H1 (cell line): Measurements from ENCODE around the gene COMMD7. TPM values are rescaled to one million over a fixed set of nuclear protein-coding genes. Genes with fewer than 3 reads are reported as not detected.

Experiments used
- CTCF ChIA-PET: fragments of 300-600 bp; sonication (Branson Sonifier 250); formaldehyde crosslinking; loops from one replicate; lab custom pipeline; 2021; ENCODE audit not compliant: partially characterized antibody; lab: Charles Lee
- POLR2A ChIA-PET: fragments of 300-600 bp; sonication (Branson Sonifier 250); formaldehyde crosslinking; loops from one replicate; lab custom pipeline; 2021; ENCODE audit warnings: inconsistent platforms; ENCODE audit not compliant: partially characterized antibody; lab: Charles Lee
- DNase-seq, 2 experiments: peaks; one replicate each; pipeline versions ENCODE4 v3.0.0 to v3.0.0-alpha.2; 2010 to 2022; ENCODE audit warnings: low spot score in 2 of 2, low read depth in 1 of 2, mixed read lengths in 1 of 2
- FAIRE-seq: peaks from 2 replicates; lab custom pipeline; 2011; peaks lifted over from hg19 to GRCh38; lab: Jason Lieb, UNC
- H2AFZ ChIP-seq: 2 replicates; pipeline ENCODE4 v1.8.1; 2012; ENCODE audit warnings: low read length, inconsistent platforms
- H2AK5ac ChIP-seq: 2 replicates; pipeline ENCODE4 v1.6.1; 2013; ENCODE audit warnings: low read depth, low read length
- H2BK120ac ChIP-seq: replicated peaks from 2 replicates; pipeline ENCODE3; 2013; ENCODE audit warnings: low read depth, low read length, inconsistent platforms
- H2BK12ac ChIP-seq: 2 replicates; pipeline ENCODE4 v1.6.1; 2013; ENCODE audit warnings: low read depth, low read length
- H2BK15ac ChIP-seq: 2 replicates; pipeline ENCODE4 v1.6.1; 2013; ENCODE audit warnings: low read length
- H2BK20ac ChIP-seq: 2 replicates; pipeline ENCODE4 v1.6.1; 2013; ENCODE audit warnings: low read length
- H2BK5ac ChIP-seq: 2 replicates; pipeline ENCODE4 v1.6.1; 2013; ENCODE audit warnings: low read depth, low read length
- H3K14ac ChIP-seq: 2 replicates; pipeline ENCODE4 v1.6.1; 2013; ENCODE audit warnings: inconsistent platforms; ENCODE audit not compliant: insufficient read length
- H3K18ac ChIP-seq: 2 replicates; pipeline ENCODE4 v1.6.1; 2013; ENCODE audit warnings: low read length; ENCODE audit errors: extremely low read depth
- H3K23ac ChIP-seq: 2 replicates; pipeline ENCODE4 v1.6.1; 2013; ENCODE audit warnings: inconsistent platforms; ENCODE audit not compliant: insufficient read length
- H3K23me2 ChIP-seq: 2 replicates; pipeline ENCODE4 v1.6.1; 2013; ENCODE audit warnings: low read depth, low read length
- H3K27ac ChIP-seq: 2 replicates; pipeline ENCODE4 v1.6.1; 2011; ENCODE audit warnings: low read depth, low read length, inconsistent platforms
- H3K27me3 ChIP-seq, 4 experiments: replicated peaks in 1 of 4; 1 replicate in 1 of 4; 2 replicates in 3 of 4; pipeline versions ENCODE4 v1.6.1 to v1.8.1; 2011 to 2013; ENCODE audit warnings: low read length in 3 of 4, mild to moderate bottlenecking in 3 of 4, inconsistent platforms in 2 of 4, mixed read lengths in 2 of 4, moderate library complexity in 1 of 4; ENCODE audit not compliant: control insufficient read depth in 3 of 4, insufficient read depth in 3 of 4; ENCODE audit errors: extremely low read depth in 1 of 4
- H3K36me3 ChIP-seq, 4 experiments: 2 replicates each; pipeline versions ENCODE4 v1.6.1 to v1.8.1; 2011 to 2013; ENCODE audit warnings: mild to moderate bottlenecking in 4 of 4, low read length in 3 of 4, moderate library complexity in 2 of 4, control low read depth in 1 of 4, inconsistent platforms in 1 of 4; ENCODE audit not compliant: insufficient read depth in 4 of 4, control insufficient read depth in 2 of 4
- H3K4ac ChIP-seq: replicated peaks from 2 replicates; pipeline ENCODE3; 2013; ENCODE audit warnings: low read length, low read depth, mixed read lengths, inconsistent platforms; ENCODE audit not compliant: insufficient read length
- H3K4me1 ChIP-seq, 4 experiments: replicated peaks in 1 of 4; 1 replicate in 1 of 4; 2 replicates in 3 of 4; pipeline versions ENCODE4 v1.6.1 to v1.8.1; 2011 to 2013; ENCODE audit warnings: low read length in 3 of 4, inconsistent platforms in 2 of 4, mixed read lengths in 1 of 4; ENCODE audit not compliant: insufficient read depth in 4 of 4, control insufficient read depth in 3 of 4
- H3K4me2 ChIP-seq, 2 experiments: 2 replicates each; pipeline versions ENCODE4 v1.6.1 to v1.8.1; 2011 to 2013; ENCODE audit warnings: low read depth in 2 of 2, low read length in 2 of 2, control low read depth in 1 of 2, inconsistent platforms in 1 of 2, mild to moderate bottlenecking in 1 of 2; ENCODE audit not compliant: insufficient read depth in 1 of 2
- H3K4me3 ChIP-seq, 4 experiments: fragments of 200-600, 300-600 bp in 1 of 4; sonication (generic), shearing (Covaris generic), sonication (Bioruptor Twin) in 1 of 4; 2 replicates each; pipeline versions ENCODE4 v1.5.1 to v1.8.1; 2011 to 2016; ENCODE audit warnings: low read length in 4 of 4, low read depth in 3 of 4, control low read depth in 2 of 4, inconsistent platforms in 2 of 4, mild to moderate bottlenecking in 2 of 4, mixed read lengths in 1 of 4, moderate library complexity in 1 of 4; ENCODE audit not compliant: insufficient read depth in 2 of 4; ENCODE audit errors: extremely low read depth in 1 of 4
- H3K56ac ChIP-seq: replicated peaks from 2 replicates; pipeline ENCODE3; 2013; ENCODE audit warnings: low read depth, mild to moderate bottlenecking, mixed read lengths, low read length, inconsistent platforms; ENCODE audit not compliant: insufficient read length
- H3K79me1 ChIP-seq: 2 replicates; pipeline ENCODE4 v1.6.1; 2013; ENCODE audit warnings: low read depth, low read length, control low read depth
- H3K79me2 ChIP-seq, 2 experiments: 2 replicates each; pipeline versions ENCODE4 v1.6.1 to v1.8.1; 2012 to 2013; ENCODE audit warnings: low read length in 2 of 2, mild to moderate bottlenecking in 2 of 2, inconsistent platforms in 1 of 2; ENCODE audit not compliant: insufficient read depth in 2 of 2, control insufficient read depth in 1 of 2
- H3K9ac ChIP-seq, 4 experiments: replicated peaks in 1 of 4; 1 replicate in 1 of 4; 2 replicates in 3 of 4; pipeline versions ENCODE4 v1.6.1 to v1.8.1; 2011 to 2013; ENCODE audit warnings: low read depth in 3 of 4, low read length in 3 of 4, control low read depth in 2 of 4, mild to moderate bottlenecking in 2 of 4, moderate library complexity in 2 of 4, inconsistent platforms in 1 of 4; ENCODE audit errors: extremely low read depth in 1 of 4
- H3K9me3 ChIP-seq, 2 experiments: 2 replicates each; pipeline versions ENCODE4 v1.6.1 to v1.8.1; 2012 to 2013; ENCODE audit warnings: mild to moderate bottlenecking in 2 of 2, moderate library complexity in 2 of 2, control low read depth in 1 of 2, inconsistent platforms in 1 of 2, low read depth in 1 of 2, low read length in 1 of 2, mixed read lengths in 1 of 2; ENCODE audit not compliant: insufficient read depth in 2 of 2
- H4K20me1 ChIP-seq, 2 experiments: replicated peaks in 1 of 2; 2 replicates each; pipeline versions ENCODE3 to v1.8.1; 2011 to 2013; ENCODE audit warnings: inconsistent platforms in 2 of 2, low read length in 2 of 2, mild to moderate bottlenecking in 1 of 2; ENCODE audit not compliant: insufficient read depth in 2 of 2, control insufficient read depth in 1 of 2
- H4K5ac ChIP-seq: 2 replicates; pipeline ENCODE4 v1.6.1; 2013; ENCODE audit warnings: low read length, low read depth, mixed read lengths, inconsistent platforms; ENCODE audit not compliant: insufficient read length
- H4K8ac ChIP-seq: 2 replicates; pipeline ENCODE4 v1.8.0; 2013; ENCODE audit warnings: mild to moderate bottlenecking, moderate library complexity, low read length, inconsistent platforms; ENCODE audit not compliant: insufficient read depth; ENCODE audit errors: extremely low read depth
- H4K91ac ChIP-seq: replicated peaks from 2 replicates; pipeline ENCODE3; 2013; ENCODE audit warnings: low read length, mixed read lengths, inconsistent platforms; ENCODE audit not compliant: insufficient read length
- ATF3 ChIP-seq: IDR thresholded peaks from 2 replicates; pipeline ENCODE4 v1.6.1; 2011; ENCODE audit warnings: low read depth, mild to moderate bottlenecking, low read length; ENCODE audit not compliant: insufficient read depth
- CEBPB ChIP-seq: IDR thresholded peaks from 2 replicates; pipeline ENCODE4 v1.6.1; 2012; ENCODE audit warnings: low read depth, low read length
- CHD1 ChIP-seq: IDR thresholded peaks from 2 replicates; pipeline ENCODE4 v1.6.1; 2012; ENCODE audit warnings: low read depth, low read length, improper control_type of control experiment
- CREB1 ChIP-seq: IDR thresholded peaks from 2 replicates; pipeline ENCODE4 v1.6.1; 2012; ENCODE audit warnings: inconsistent platforms
- FOSL1 ChIP-seq: IDR thresholded peaks from 2 replicates; pipeline ENCODE4 v1.6.1; 2011; ENCODE audit warnings: mild to moderate bottlenecking, low read depth, low read length, moderate library complexity; ENCODE audit not compliant: insufficient read depth
- GABPA ChIP-seq: IDR thresholded peaks from 2 replicates; pipeline ENCODE4 v1.6.1; 2011; ENCODE audit warnings: mild to moderate bottlenecking, low read length, moderate library complexity, borderline replicate concordance; ENCODE audit not compliant: insufficient read depth
- JUN ChIP-seq: IDR thresholded peaks from 2 replicates; pipeline ENCODE4 v1.6.1; 2011; ENCODE audit warnings: low read depth, mild to moderate bottlenecking, improper control_type of control experiment, low read length
- KDM1A ChIP-seq: fragments of 200-600, 300-600 bp; sonication (generic); IDR thresholded peaks from 2 replicates; pipeline ENCODE4 v1.7.1; 2016; ENCODE audit warnings: mild to moderate bottlenecking, low read length, borderline replicate concordance
- POLR2A ChIP-seq, 2 experiments: IDR thresholded peaks; 1 replicate in 1 of 2; 2 replicates in 1 of 2; pipeline ENCODE4 v1.6.1; 2011; ENCODE audit warnings: low read depth in 2 of 2, low read length in 2 of 2, mild to moderate bottlenecking in 2 of 2; ENCODE audit errors: control extremely low read depth in 1 of 2
- RBBP5 ChIP-seq: IDR thresholded peaks from 2 replicates; pipeline ENCODE4 v1.7.1; 2012; ENCODE audit warnings: low read depth, mild to moderate bottlenecking, inconsistent platforms, low read length, moderate library complexity, borderline replicate concordance
- SAP30 ChIP-seq: fragments of 300-600 bp; sonication (generic); IDR thresholded peaks from 2 replicates; pipeline ENCODE4 v1.7.1; 2012; ENCODE audit warnings: low read length, moderate library complexity, mild to moderate bottlenecking, inconsistent platforms; ENCODE audit not compliant: insufficient read depth, insufficient replicate concordance
- SIX5 ChIP-seq: IDR thresholded peaks from 2 replicates; pipeline ENCODE4 v1.6.1; 2011; ENCODE audit warnings: mild to moderate bottlenecking, low read depth, low read length
- SUZ12 ChIP-seq: fragments of 200-600 bp; sonication (generic); IDR thresholded peaks from 2 replicates; pipeline ENCODE4 v1.6.1; 2012; ENCODE audit warnings: mild to moderate bottlenecking, inconsistent platforms, low read length, moderate library complexity, mixed read lengths
- WGBS, 2 experiments: shearing (Covaris generic) in 1 of 2; methylation state at CpG; one replicate each; pipeline versions ENCODE4 v1.1.6 to v1.1.7; 2013 to 2015; ENCODE audit warnings: low lambda C conversion rate in 2 of 2, mixed read lengths in 2 of 2, inconsistent platforms in 1 of 2, low coverage in 1 of 2, missing lambda C conversion rate in 1 of 2; ENCODE audit not compliant: insufficient replicate concordance in 2 of 2, insufficient coverage in 1 of 2, insufficient read length in 1 of 2; ENCODE audit errors: extremely low coverage in 1 of 2, missing lambda C conversion rate in 1 of 2; 5-methylcytosine and 5-hydroxymethylcytosine counted together
- polyA plus RNA-seq, 7 experiments: library from polyadenylated mRNA; depleted of rRNA in 3 of 7; stranded (reverse) in 5 of 7; unstranded in 2 of 7; fragments of >200 nt in 5 of 7; fragments of 200-250 nt in 2 of 7; gene quantifications; 1 replicate in 5 of 7; 2 replicates in 1 of 7; 4 replicates in 1 of 7; pipeline versions ENCODE4 v1.2.1 to v1.2.3, GENCODE V29; 2011 to 2013; ENCODE audit warnings: missing spikeins in 2 of 7, mixed read lengths in 2 of 7
- total RNA-seq: library from RNA; stranded (reverse); fragmentation: NEBNext Ultra II Directional; extraction: Animal tissue kit (Norgen Biotek cat#: 25700); gene quantifications from 2 replicates; pipeline ENCODE4 v1.2.1, GENCODE V29; 2021

The COMMD7 gene
- total and polyA plus RNA-seq, 2 of the 8 experiments (the other 6 are each of a cell fraction or from before 2014, with no cell fraction given), result 39.4 to 48.9 TPM

GRCh38 chr20:32727683-32728082, 15.6 kb downstream of the COMMD7 start:
- no peak overlapping the region for H3K14ac ChIP-seq
- H2BK15ac ChIP-seq, result no peak overlapping the region
- DNase-seq (no peak), FAIRE-seq (no peak)
- H2BK12ac ChIP-seq, result no peak overlapping the region
- 92% methylated on average over 7 of the region's 7 CpGs; no CpG with 5 or more reads in 1 of the 2 experiments for WGBS, 2 experiments
- H3K79me2 ChIP-seq, result peaks cover 0 to 43% of the 10 kb centered on the region in 2 experiments; a peak in 3 of 4 replicates
- H2AFZ ChIP-seq, result no peak overlapping the region
- no peak overlapping the region for H2BK5ac ChIP-seq
- H3K4me2 ChIP-seq, result no peak overlapping the region
- H4K20me1 ChIP-seq, result peaks cover 0 to 6% of the 10 kb centered on the region in 2 experiments
- H2BK120ac ChIP-seq, result no peak overlapping the region
- POLR2A ChIA-PET, result interaction anchor here (1.1 to 1.4 kb wide), 3 partner anchors 11 to 81 kb away, joined by 3 read pairs; no protein-coding TSS in a partner anchor
- no peak overlapping the region for H2BK20ac ChIP-seq
- no peak overlapping the region for H3K23ac ChIP-seq
- no peaks in the 10 kb centered on the region for H3K23me2 ChIP-seq
- no peaks in the 10 kb centered on the region for H3K27me3 ChIP-seq
- no peak overlapping the region; the same call in 1 of the 2 replicates for H3K27ac ChIP-seq
- H3K9me3 ChIP-seq, result no peaks in the 10 kb centered on the region; a peak in 1 of 4 replicates
- CTCF ChIA-PET, result interaction anchor here (1.0 to 1.7 kb wide), 2 partner anchors 51 to 62 kb away, joined by 3 to 8 read pairs; no protein-coding TSS in a partner anchor
- H3K4me3 ChIP-seq, result no peak overlapping the region
- H4K8ac ChIP-seq, result no peak overlapping the region
- no peak overlapping the region for H3K9ac ChIP-seq
- H3K18ac ChIP-seq, result no peak overlapping the region
- no peak overlapping the region for H4K91ac ChIP-seq
- no peak overlapping the region for H3K56ac ChIP-seq
- peaks cover 4 to 41% (median 9%) of the 10 kb centered on the region in 4 experiments for H3K36me3 ChIP-seq
- peaks cover 0 to 6% (median 2%) of the 10 kb centered on the region in 4 experiments; a peak in 4 of 7 replicates for H3K4me1 ChIP-seq
- no peak overlapping the region for H2AK5ac ChIP-seq
- no peak overlapping the region for H3K4ac ChIP-seq
- H4K5ac ChIP-seq, result no peak overlapping the region
- H3K79me1 ChIP-seq, result peaks cover 4% of the 10 kb centered on the region; the same call in 1 of the 2 replicates
- TF ChIP-seq POLR2A (IDR thresholded peaks at IDR 0.05; ENCODE audit: control extremely low read depth in 1 of 2, low read depth in 2 of 2, low read length in 2 of 2) (no peak), CHD1 (no peak), CEBPB (no peak), SUZ12 (no peak), JUN (no peak), KDM1A (no peak), FOSL1 (no peak), SIX5 (no peak), RBBP5 (no peak), GABPA (no peak), ATF3 (no peak), SAP30 (no peak), CREB1 (no peak)
